ENCODE measurements around the gene KCTD11. TPM values are rescaled to one million over a fixed set of nuclear protein-coding genes. Genes with fewer than 3 reads are reported as not detected.

Gene KCTD11
- total and polyA plus RNA-seq, 2 of the 13 experiments (the other 11 are each of a cell fraction or from before 2014, with no cell fraction given): 1.6 to 2.6 TPM

- no peak for TF ChIP-seq FOXM1 (CRISPR knock-in tag; IDR thresholded peaks at IDR 0.05)
- TF ChIP-seq HMGXB4 (CRISPR knock-in tag; IDR thresholded peaks at IDR 0.05; ENCODE audit: borderline replicate concordance in 1 of 2, low read depth in 1 of 2): peak in 1 of 2 experiments; percentile 40; a peak in 1 of 4 replicates
- TF ChIP-seq ZNF354B (CRISPR knock-in tag; IDR thresholded peaks at IDR 0.05): no peak
- peak; percentile 11 for TF ChIP-seq XRCC5 (optimal IDR thresholded peaks at IDR 0.05; ENCODE audit: low read length)
- TF ChIP-seq SAP130 (CRISPR knock-in tag; IDR thresholded peaks at IDR 0.05; ENCODE audit: low read depth): peak; percentile 52; the same call in 1 of the 2 replicates
- 0 out of 2 replicates have a peak, but pooled peaks have one; percentile 42 for TF ChIP-seq SNAI1 (CRISPR knock-in tag; IDR thresholded peaks at IDR 0.05; ENCODE audit: borderline replicate concordance)
- TF ChIP-seq ZNF276 (CRISPR knock-in tag; IDR thresholded peaks at IDR 0.05; ENCODE audit: low read depth): no peak
- no peak for TF ChIP-seq ZNF282 (IDR thresholded peaks at IDR 0.05; ENCODE audit: partially characterized antibody)
- TF ChIP-seq GATAD1 (CRISPR knock-in tag; IDR thresholded peaks at IDR 0.05): peak; percentile 70; the same call in 1 of the 2 replicates
- no peak for TF ChIP-seq SIN3B (IDR thresholded peaks at IDR 0.05; ENCODE audit: low read length)
- 0 out of 2 replicates have a peak, but pooled peaks have one; percentile 10 for TF ChIP-seq DRAP1 (CRISPR knock-in tag; IDR thresholded peaks at IDR 0.05)
- TF ChIP-seq TRIM22 (IDR thresholded peaks at IDR 0.05): no peak
- no peak for TF ChIP-seq MIXL1 (CRISPR knock-in tag; IDR thresholded peaks at IDR 0.05)
- TF ChIP-seq MYPOP (CRISPR knock-in tag; IDR thresholded peaks at IDR 0.05): no peak
- TF ChIP-seq ZBED4 (CRISPR knock-in tag; IDR thresholded peaks at IDR 0.05; ENCODE audit: borderline replicate concordance): no peak
- no peak for TF ChIP-seq BRF2 (CRISPR knock-in tag; IDR thresholded peaks at IDR 0.05)
- peak; percentile 19; the same call in 1 of the 2 replicates for TF ChIP-seq THAP11 (CRISPR knock-in tag; IDR thresholded peaks at IDR 0.05)
Observed at GRCh38 chr17:7308625-7309433, 43.1 kb upstream of the KCTD11 start (continued).
